Lower leg skin (tissue), 4 donors: ENCODE measurements around the gene ATG9A. TPM values are rescaled to one million over a fixed set of nuclear protein-coding genes. Genes with fewer than 3 reads are reported as not detected.
A peak's percentile ranks its signal among the peaks of the same experiment; 100 is the strongest.

Source experiments
- DNase-seq, 2 donors: peaks; one replicate each; pipeline ENCODE4 v3.0.0-alpha.2; 2019; ENCODE audit warnings: low spot score in 2 of 2
- H3K4me3 ChIP-seq: fragments of 200-600 bp; sonication (generic); 2 replicates; pipeline ENCODE4 v1.5.1; 2017; ENCODE audit warnings: mild to moderate bottlenecking, low read depth; ENCODE audit not compliant: poor library complexity, severe bottlenecking
- POLR2A ChIP-seq, 2 donors: fragments of 450-650 bp; IDR thresholded peaks; one replicate each; pipeline ENCODE4 v1.6.1; 2016 to 2017; ENCODE audit warnings: antibody characterized with exemption in 2 of 2, mild to moderate bottlenecking in 1 of 2, moderate library complexity in 1 of 2
- WGBS, 2 donors: methylation state at CpG; one replicate each; pipeline ENCODE4 v1.1.5; 2018; 5-methylcytosine and 5-hydroxymethylcytosine counted together
- intact Hi-C: fragments of 100-400 bp; cut with DNase I; formaldehyde crosslinking; loops from one replicate; pipeline ENCODE4 v1.15.0; 2023; ENCODE audit warnings: low total_unique reads
- total RNA-seq, 4 donors: library from RNA; depleted of rRNA; stranded (reverse); fragments of >200 nt; gene quantifications; one replicate each; pipeline ENCODE4 v1.1.0, GENCODE V29; 2016
- TF ChIP-seq, protein P1 (sequence below), 3 donors: fragments of 450-650 bp; IDR thresholded peaks; one replicate each; pipeline ENCODE4 v1.5.1; 2016; ENCODE audit warnings: antibody characterized with exemption in 3 of 3, mild to moderate bottlenecking in 3 of 3, moderate library complexity in 2 of 3

ATG9A gene
- total RNA-seq, 4 donors from 2014 or later = 57.6 to 92.8 (median 61.9) TPM

- no peak for TF ChIP-seq POLR2A (IDR thresholded peaks at IDR 0.05)
- TF ChIP-seq, protein P1, sequence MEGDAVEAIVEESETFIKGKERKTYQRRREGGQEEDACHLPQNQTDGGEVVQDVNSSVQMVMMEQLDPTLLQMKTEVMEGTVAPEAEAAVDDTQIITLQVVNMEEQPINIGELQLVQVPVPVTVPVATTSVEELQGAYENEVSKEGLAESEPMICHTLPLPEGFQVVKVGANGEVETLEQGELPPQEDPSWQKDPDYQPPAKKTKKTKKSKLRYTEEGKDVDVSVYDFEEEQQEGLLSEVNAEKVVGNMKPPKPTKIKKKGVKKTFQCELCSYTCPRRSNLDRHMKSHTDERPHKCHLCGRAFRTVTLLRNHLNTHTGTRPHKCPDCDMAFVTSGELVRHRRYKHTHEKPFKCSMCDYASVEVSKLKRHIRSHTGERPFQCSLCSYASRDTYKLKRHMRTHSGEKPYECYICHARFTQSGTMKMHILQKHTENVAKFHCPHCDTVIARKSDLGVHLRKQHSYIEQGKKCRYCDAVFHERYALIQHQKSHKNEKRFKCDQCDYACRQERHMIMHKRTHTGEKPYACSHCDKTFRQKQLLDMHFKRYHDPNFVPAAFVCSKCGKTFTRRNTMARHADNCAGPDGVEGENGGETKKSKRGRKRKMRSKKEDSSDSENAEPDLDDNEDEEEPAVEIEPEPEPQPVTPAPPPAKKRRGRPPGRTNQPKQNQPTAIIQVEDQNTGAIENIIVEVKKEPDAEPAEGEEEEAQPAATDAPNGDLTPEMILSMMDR (IDR thresholded peaks at IDR 0.05) = no peak
- DNase-seq = no peak
- intact Hi-C loops = no loop called here
- H3K4me3 ChIP-seq = peak overlapping the region; percentile 79
- WGBS, 2 donors = 10 to 20% methylated on average over 10 of the region's 10 CpGs
Measured at GRCh38 chr2:219245899-219246230, 16.4 kb upstream of the ATG9A start.

- intact Hi-C loops = no loop called here
- peak within 1 kb of the TSS; percentile 79 for H3K4me3 ChIP-seq
- TF ChIP-seq, protein P1 (IDR thresholded peaks at IDR 0.05) = no peak
- TF ChIP-seq POLR2A (IDR thresholded peaks at IDR 0.05) = peak in 1 of 2 donors; percentile 34
- 0 to 1% methylated on average over 16 to 39 of the region's 46 CpGs for WGBS, 2 donors
- DNase-seq = peak; percentile 92 to 99
Measured at GRCh38 chr2:219245148-219245898, 15.9 kb upstream of the ATG9A start, which contains the start of the genes GLB1L and STK16. GLB1L (minus strand) TSS chr2:219245444; CDS start chr2:219243573, 1,871 bp downstream. STK16 (plus strand) TSS chr2:219245479; CDS start chr2:219246000, 521 bp downstream.

GRCh38 chr2:219244789-219245147 is 15.3 kb upstream of the ATG9A start:
- H3K4me3 ChIP-seq = peak overlapping the region; percentile 79
- WGBS, 2 donors = 34 to 35% methylated on average over 6 of the region's 6 CpGs
- no peak for DNase-seq
- TF ChIP-seq, protein P1 (IDR thresholded peaks at IDR 0.05) = no peak
- TF ChIP-seq POLR2A (IDR thresholded peaks at IDR 0.05) = no peak
- intact Hi-C loops = no loop called here

GRCh38 chr2:219243291-219243761 is 13.9 kb upstream of the ATG9A start:
- TF ChIP-seq, protein P1 (IDR thresholded peaks at IDR 0.05) = no peak
- no peak for TF ChIP-seq POLR2A (IDR thresholded peaks at IDR 0.05)
- no peak overlapping the region for H3K4me3 ChIP-seq
- DNase-seq = no peak
- intact Hi-C loops = no loop called here
- WGBS, 2 donors = 53 to 56% methylated on average over 21 to 28 of the region's 28 CpGs

DNA sequence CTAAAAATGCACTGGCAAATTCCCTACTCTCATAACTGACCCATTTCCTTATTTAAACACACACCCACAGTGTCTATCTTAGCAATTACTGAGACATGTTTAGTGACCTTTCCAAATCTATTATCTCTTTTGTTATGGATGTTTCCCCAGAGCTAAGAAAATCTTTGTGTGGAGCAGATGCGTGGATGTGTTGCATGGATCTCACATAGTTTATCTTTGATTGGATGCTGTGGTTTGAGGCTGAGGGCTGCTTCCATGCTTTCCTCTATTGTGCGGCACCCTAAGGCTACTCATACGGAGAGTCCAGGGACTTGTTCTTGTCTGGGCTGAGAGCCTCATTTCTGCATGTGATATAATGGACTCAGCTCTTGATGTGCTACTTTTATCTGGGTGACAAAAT is 4.9 kb upstream of the ATG9A start:
- WGBS, 2 donors = 82 to 92% methylated on average over 3 of the region's 3 CpGs
- no peak overlapping the region for H3K4me3 ChIP-seq
- no peak for DNase-seq
- TF ChIP-seq, protein P1 (IDR thresholded peaks at IDR 0.05) = no peak
- TF ChIP-seq POLR2A (IDR thresholded peaks at IDR 0.05) = no peak
- intact Hi-C loops = no loop called here
